A673 (cell line): Measurements from ENCODE around the gene FGF11. TPM values are rescaled to one million over a fixed set of nuclear protein-coding genes. Genes with fewer than 3 reads are reported as not detected.
A peak's percentile ranks its signal among the peaks of the same experiment; 100 is the strongest.

Experiments used
- Bru-seq: library from RNA; stranded (reverse); fragments of 400-500 nt; gene quantifications from one replicate; lab custom pipeline; 2021; lab: Mats Ljungman, UMichigan
- BruChase-seq, 2 experiments: library from RNA; stranded (reverse); fragments of 400-500 nt; gene quantifications; one replicate each; lab custom pipeline; 2021; lab: Mats Ljungman, UMichigan
- BruUV-seq: library from RNA; stranded (reverse); fragments of 400-500 nt; replicated peaks from 2 replicates; lab custom pipeline; 2021; lab: Mats Ljungman, UMichigan
- CTCF ChIA-PET: fragments of 300-600 bp; sonication (Branson Sonifier 250); formaldehyde crosslinking; loops from one replicate; lab custom pipeline; 2022; ENCODE audit warnings: antibody characterized with exemption; lab: Charles Lee
- POLR2A ChIA-PET: fragments of 300-600 bp; sonication (Branson Sonifier 250); formaldehyde crosslinking; loops from one replicate; lab custom pipeline; 2022; ENCODE audit warnings: antibody characterized with exemption; ENCODE audit not compliant: low non-redundant PET; lab: Charles Lee
- DNase-seq: peaks from one replicate; pipeline ENCODE4 v3.0.0-alpha.2; 2015; ENCODE audit warnings: low spot score
- H3K27ac ChIP-seq: fragments of 200-600 bp; sonication (generic); 2 replicates; pipeline ENCODE4 v1.5.1; 2016; ENCODE audit warnings: mixed run types, low read depth, mild to moderate bottlenecking, mixed read lengths, antibody characterized with exemption, low read length; ENCODE audit not compliant: poor library complexity, severe bottlenecking
- H3K27me3 ChIP-seq: fragments of 200-600 bp; sonication (generic); replicated peaks from 2 replicates; pipeline ENCODE4 v1.6.1; 2017; ENCODE audit warnings: mixed run types, low read depth, mild to moderate bottlenecking, mixed read lengths, antibody characterized with exemption, low read length; ENCODE audit not compliant: insufficient read depth, poor library complexity
- H3K36me3 ChIP-seq: fragments of 200-600 bp; sonication (generic); 2 replicates; pipeline ENCODE4 v1.6.1; 2016; ENCODE audit warnings: mixed run types, mild to moderate bottlenecking, mixed read lengths, antibody characterized with exemption, low read length; ENCODE audit not compliant: insufficient read depth, poor library complexity, severe bottlenecking
- H3K4me1 ChIP-seq: fragments of 200-600 bp; sonication (generic); 2 replicates; pipeline ENCODE4 v1.6.1; 2017; ENCODE audit warnings: mixed run types, mild to moderate bottlenecking, mixed read lengths, antibody characterized with exemption, low read length; ENCODE audit not compliant: insufficient read depth, poor library complexity, severe bottlenecking
- H3K4me3 ChIP-seq: fragments of 200-600 bp; sonication (generic); 2 replicates; pipeline ENCODE4 v1.5.1; 2016; ENCODE audit warnings: low read depth, mixed run types, mild to moderate bottlenecking, mixed read lengths, low read length; ENCODE audit not compliant: poor library complexity, severe bottlenecking
- H3K9me3 ChIP-seq: fragments of 200-600 bp; sonication (generic); 2 replicates; pipeline ENCODE4 v1.6.1; 2016; ENCODE audit warnings: mixed run types, low read depth, mild to moderate bottlenecking, mixed read lengths, antibody characterized with exemption, low read length; ENCODE audit not compliant: poor library complexity, severe bottlenecking
- EZH2 ChIP-seq: fragments of 200-600 bp; sonication (generic); IDR thresholded peaks from 2 replicates; pipeline ENCODE4 v1.6.1; 2017; ENCODE audit warnings: borderline replicate concordance, low read depth, mild to moderate bottlenecking, mixed read lengths, antibody characterized with exemption, low read length; ENCODE audit not compliant: poor library complexity, severe bottlenecking
- intact Hi-C: fragments of 100-400 bp; cut with micrococcal nuclease; formaldehyde crosslinking; loops from one replicate; pipeline ENCODE4 v1.10.0; 2022; ENCODE audit not compliant: unreplicated experiment
- long read RNA-seq: library from polyadenylated mRNA; stranded (forward); transcript quantifications from one replicate; pipeline ENCODE4 v2.0.0, GENCODE V29; 2022
- total RNA-seq: library from RNA; stranded (reverse); gene quantifications from 2 replicates; pipeline ENCODE4 v1.2.3, GENCODE V29; 2021
- TF ChIP-seq, protein P1 (sequence below): fragments of 300-800, 200-600 bp; sonication (generic); conservative IDR thresholded peaks from 2 replicates; pipeline ENCODE4 v1.5.1; 2017; ENCODE audit warnings: low read depth, mild to moderate bottlenecking, antibody characterized with exemption, low read length, moderate library complexity, mixed read lengths

Gene FGF11
- total RNA-seq (18.2 and 24.6 TPM in 2 replicates), Bru-seq, nascent RNA (percentile 42 among the genes with signal in this experiment), BruChase-seq, experiment 1, labeled RNA remaining after a 2-hour chase (percentile 72 among the genes with signal in this experiment), BruChase-seq, experiment 2, labeled RNA remaining after a 6-hour chase (percentile 82 among the genes with signal in this experiment)
- long read RNA-seq, transcript FGF11-203 (5 exons, 2,315 nt) = major isoform, 9 of 34 reads
- long read RNA-seq, transcript FGF11-201 (5 exons, 3,063 nt) = minor isoform, 6 of 34 reads
- long read RNA-seq, partial matches to known transcripts = 11 of 34 reads
- long read RNA-seq, other reads (novel, unspliced or antisense) = 6 of 34 reads

DNA sequence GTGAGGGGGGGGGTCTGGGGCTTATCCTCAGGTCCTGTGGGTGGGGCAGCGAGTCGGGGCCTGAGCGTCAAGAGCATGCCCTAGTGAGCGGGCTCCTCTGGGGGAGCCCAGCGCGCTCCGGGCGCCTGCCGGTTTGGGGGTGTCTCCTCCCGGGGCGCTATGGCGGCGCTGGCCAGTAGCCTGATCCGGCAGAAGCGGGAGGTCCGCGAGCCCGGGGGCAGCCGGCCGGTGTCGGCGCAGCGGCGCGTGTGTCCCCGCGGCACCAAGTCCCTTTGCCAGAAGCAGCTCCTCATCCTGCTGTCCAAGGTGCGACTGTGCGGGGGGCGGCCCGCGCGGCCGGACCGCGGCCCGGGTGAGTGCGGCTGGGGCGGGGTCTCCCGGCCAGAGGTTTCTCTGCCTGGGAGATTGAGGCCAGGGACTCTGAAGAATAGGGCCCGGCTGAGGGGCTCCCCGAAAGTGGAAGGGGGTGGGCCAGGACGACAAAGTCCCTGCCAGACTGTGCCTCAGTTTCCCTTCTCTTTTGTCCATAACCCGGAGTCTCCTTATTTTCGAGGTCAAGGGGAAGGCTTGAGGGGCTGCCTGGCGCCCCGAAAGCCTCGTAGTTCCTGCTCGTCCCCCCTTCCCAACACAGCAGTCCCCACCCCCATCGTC lies at the start of gene FGF11:
Gene FGF11 (plus strand): TSS at position 51 of the 651 bp plus-strand sequence. CDS start 109 bp downstream, at position 160.
- Histone ChIP-seq H3K9me3 (no peaks in the 10 kb centered on the region), H3K36me3 (no peaks in the 10 kb centered on the region), H3K27ac (peak within 1 kb of the TSS; percentile 97), H3K27me3 (no peaks in the 10 kb centered on the region), H3K4me3 (peak within 1 kb of the TSS; percentile 90), H3K4me1 (peaks cover 50% of the 10 kb centered on the region)
- no TSS peak for BruUV-seq
- ChIA-PET POLR2A (no interaction called here), CTCF (interaction anchor here (0.7 kb wide), 1 partner anchor 121 kb away, joined by 3 read pairs; no protein-coding TSS in a partner anchor)
- intact Hi-C loops = loop anchor here (1.0 to 5.0 kb wide), 3 partner anchors 45 to 248 kb away; partner anchors contain the start of genes POLR2A, TMEM95, TP53 and WRAP53
- DNase-seq = no peak
- TF ChIP-seq, protein P1, sequence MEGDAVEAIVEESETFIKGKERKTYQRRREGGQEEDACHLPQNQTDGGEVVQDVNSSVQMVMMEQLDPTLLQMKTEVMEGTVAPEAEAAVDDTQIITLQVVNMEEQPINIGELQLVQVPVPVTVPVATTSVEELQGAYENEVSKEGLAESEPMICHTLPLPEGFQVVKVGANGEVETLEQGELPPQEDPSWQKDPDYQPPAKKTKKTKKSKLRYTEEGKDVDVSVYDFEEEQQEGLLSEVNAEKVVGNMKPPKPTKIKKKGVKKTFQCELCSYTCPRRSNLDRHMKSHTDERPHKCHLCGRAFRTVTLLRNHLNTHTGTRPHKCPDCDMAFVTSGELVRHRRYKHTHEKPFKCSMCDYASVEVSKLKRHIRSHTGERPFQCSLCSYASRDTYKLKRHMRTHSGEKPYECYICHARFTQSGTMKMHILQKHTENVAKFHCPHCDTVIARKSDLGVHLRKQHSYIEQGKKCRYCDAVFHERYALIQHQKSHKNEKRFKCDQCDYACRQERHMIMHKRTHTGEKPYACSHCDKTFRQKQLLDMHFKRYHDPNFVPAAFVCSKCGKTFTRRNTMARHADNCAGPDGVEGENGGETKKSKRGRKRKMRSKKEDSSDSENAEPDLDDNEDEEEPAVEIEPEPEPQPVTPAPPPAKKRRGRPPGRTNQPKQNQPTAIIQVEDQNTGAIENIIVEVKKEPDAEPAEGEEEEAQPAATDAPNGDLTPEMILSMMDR = no peak
- no peak for TF ChIP-seq EZH2

- Histone ChIP-seq H3K27me3 (no peaks in the 10 kb centered on the region), H3K4me1 (peaks cover 13% of the 10 kb centered on the region), H3K36me3 (no peaks in the 10 kb centered on the region), H3K27ac (no peak overlapping the region), H3K4me3 (no peak overlapping the region), H3K9me3 (no peaks in the 10 kb centered on the region)
- DNase-seq = no peak
- intact Hi-C loops = no loop called here
- ChIA-PET CTCF (no interaction called here), POLR2A (no interaction called here)
- BruUV-seq = no TSS peak
- no peak for TF ChIP-seq EZH2
- TF ChIP-seq, protein P1 = no peak
These were observed 49.1 kb upstream of the FGF11 start for GRCh38 chr17:7389924-7390910.

- no peak for DNase-seq
- TF ChIP-seq, protein P1 = no peak
- TF ChIP-seq EZH2 = no peak
- no peaks in the 10 kb centered on the region for H3K27me3 ChIP-seq
- intact Hi-C loops = no loop called here
- no TSS peak for BruUV-seq
- H3K4me1 ChIP-seq = peaks cover 13% of the 10 kb centered on the region
- POLR2A ChIA-PET = no interaction called here
- H3K27ac ChIP-seq = no peak overlapping the region
- no peak overlapping the region for H3K4me3 ChIP-seq
- H3K36me3 ChIP-seq = no peaks in the 10 kb centered on the region
- CTCF ChIA-PET = no interaction called here
- H3K9me3 ChIP-seq = no peaks in the 10 kb centered on the region
These were observed 48.0 kb upstream of the FGF11 start for GRCh38 chr17:7391307-7391706.
